Endothelial cell of umbilical vein (primary cell): ENCODE results near the gene C10orf53. TPM values are rescaled to one million over a fixed set of nuclear protein-coding genes. Genes with fewer than 3 reads are reported as not detected.

Experiments used
- BruUV-seq: library from RNA; stranded (reverse); fragments of 400-500 nt; replicated peaks from 2 replicates; lab custom pipeline; 2021; lab: Mats Ljungman, UMichigan
- CTCF ChIA-PET: fragments of 300-600, 350-600 bp; sonication (Branson Sonifier 250); formaldehyde crosslinking; loops from one replicate; lab custom pipeline; 2021; ENCODE audit warnings: antibody characterized with exemption, inconsistent platforms; lab: Charles Lee
- POLR2A ChIA-PET: fragments of 300-600, 350-600 bp; sonication (Branson Sonifier 250); formaldehyde crosslinking; loops from one replicate; lab custom pipeline; 2021; ENCODE audit warnings: antibody characterized with exemption, inconsistent platforms; lab: Charles Lee
- DNase-seq: peaks from one replicate; pipeline ENCODE4 v3.0.0-alpha.2; 2011; ENCODE audit warnings: low read depth, low spot score
- FAIRE-seq: peaks from 2 replicates; lab custom pipeline; 2011; peaks lifted over from hg19 to GRCh38; lab: Jason Lieb, UNC
- H2AFZ ChIP-seq: 2 replicates; pipeline ENCODE4 v1.6.0; 2012; ENCODE audit warnings: low read depth, low read length, control low read depth, inconsistent platforms
- H3K27ac ChIP-seq: 2 replicates; pipeline ENCODE4 v1.5.1; 2011; ENCODE audit warnings: low read depth, mild to moderate bottlenecking, control low read depth, low read length, moderate library complexity; ENCODE audit not compliant: insufficient read depth
- H3K27me3 ChIP-seq, 2 experiments: 2 replicates each; pipeline versions ENCODE4 v1.6.0 to v1.6.1; 2011; ENCODE audit warnings: low read length in 2 of 2, mixed read lengths in 1 of 2; ENCODE audit not compliant: control insufficient read depth in 2 of 2, insufficient read depth in 2 of 2
- H3K36me3 ChIP-seq, 2 experiments: 2 replicates in 1 of 2; 3 replicates in 1 of 2; pipeline ENCODE4 v1.5.1; 2011; ENCODE audit warnings: low read length in 2 of 2, mild to moderate bottlenecking in 1 of 2, moderate library complexity in 1 of 2; ENCODE audit not compliant: control insufficient read depth in 2 of 2, insufficient read depth in 2 of 2; ENCODE audit errors: extremely low read depth in 1 of 2
- H3K4me1 ChIP-seq: 3 replicates; pipeline ENCODE4 v1.5.1; 2011; ENCODE audit warnings: mild to moderate bottlenecking, low read length; ENCODE audit not compliant: control insufficient read depth, insufficient read depth; ENCODE audit errors: extremely low read depth
- H3K4me2 ChIP-seq: 2 replicates; pipeline ENCODE4 v1.6.1; 2011; ENCODE audit warnings: low read length, control low read depth, mixed read lengths; ENCODE audit not compliant: insufficient read depth
- H3K4me3 ChIP-seq, 3 experiments: fragments of 200-600 bp in 1 of 3; sonication (generic), shearing (Covaris generic) in 1 of 3; replicated peaks in 1 of 3; 2 replicates each; pipeline ENCODE4 v1.5.1; 2011 to 2016; ENCODE audit warnings: control low read depth in 3 of 3, low read length in 3 of 3, mild to moderate bottlenecking in 2 of 3, inconsistent platforms in 1 of 3, low read depth in 1 of 3, moderate library complexity in 1 of 3; ENCODE audit not compliant: insufficient read depth in 1 of 3
- H3K79me2 ChIP-seq: 2 replicates; pipeline ENCODE4 v1.6.0; 2012; ENCODE audit warnings: low read length, inconsistent platforms; ENCODE audit not compliant: control insufficient read depth, insufficient read depth
- H3K9ac ChIP-seq: replicated peaks from 2 replicates; pipeline ENCODE3; 2011; ENCODE audit warnings: low read length, control low read depth; ENCODE audit not compliant: insufficient read depth; ENCODE audit errors: extremely low read depth
- H3K9me1 ChIP-seq: replicated peaks from 3 replicates; pipeline ENCODE4 v1.6.0; 2011; ENCODE audit warnings: mild to moderate bottlenecking, low read length; ENCODE audit not compliant: control insufficient read depth, insufficient read depth; ENCODE audit errors: extremely low read depth
- H3K9me3 ChIP-seq: replicated peaks from 2 replicates; pipeline ENCODE4 v1.5.1; 2012; ENCODE audit warnings: low read length, inconsistent platforms; ENCODE audit not compliant: control insufficient read depth, insufficient read depth
- H4K20me1 ChIP-seq: replicated peaks from 2 replicates; pipeline ENCODE3; 2011; ENCODE audit warnings: mild to moderate bottlenecking, low read length; ENCODE audit not compliant: control insufficient read depth, insufficient read depth; ENCODE audit errors: extremely low read depth
- CTCF ChIP-seq, 2 donors: IDR thresholded peaks; 1 replicate in 1 of 2; 2 replicates in 1 of 2; pipeline ENCODE4 v1.5.1; 2011; ENCODE audit warnings: low read length in 2 of 2, mild to moderate bottlenecking in 2 of 2, moderate library complexity in 2 of 2, control low read depth in 1 of 2, inconsistent platforms in 1 of 2, low read depth in 1 of 2; ENCODE audit not compliant: insufficient read depth in 1 of 2; ENCODE audit errors: extremely low read depth in 1 of 2
- EZH2 ChIP-seq: IDR thresholded peaks from 2 replicates; pipeline ENCODE4 v1.6.1; 2012; ENCODE audit warnings: borderline replicate concordance, low read depth, mild to moderate bottlenecking, moderate library complexity, low read length, inconsistent platforms; ENCODE audit not compliant: severe bottlenecking
- FOS ChIP-seq: IDR thresholded peaks from 2 replicates; pipeline ENCODE4 v1.6.1; 2011; ENCODE audit warnings: mild to moderate bottlenecking, low read length, moderate library complexity, borderline replicate concordance; ENCODE audit not compliant: insufficient read depth
- GATA2 ChIP-seq: IDR thresholded peaks from 2 replicates; pipeline ENCODE4 v1.7.0; 2011; ENCODE audit warnings: low read depth, mild to moderate bottlenecking, moderate library complexity, mixed read lengths, low read length; ENCODE audit not compliant: insufficient read length, insufficient read depth
- JUN ChIP-seq: IDR thresholded peaks from 2 replicates; pipeline ENCODE4 v1.6.1; 2011; ENCODE audit warnings: borderline replicate concordance, low read depth; ENCODE audit not compliant: insufficient read length, insufficient read depth
- MAX ChIP-seq: IDR thresholded peaks from 2 replicates; pipeline ENCODE4 v1.6.1; 2011; ENCODE audit not compliant: insufficient read depth, insufficient read length
- MYC ChIP-seq: IDR thresholded peaks from one replicate; pipeline ENCODE4 v1.6.1; 2011; ENCODE audit warnings: mild to moderate bottlenecking, low read depth, low read length
- dilution Hi-C: fragments of 300-500 bp; cut with MboI; formaldehyde crosslinking; loops from one replicate; pipeline ENCODE4 v1.15.0; 2019; ENCODE audit warnings: low sequenced_read_pairs; ENCODE audit not compliant: extremely low pct_ligation_motif_present
- intact Hi-C: fragments of 100-400 bp; cut with micrococcal nuclease; formaldehyde crosslinking; loops from one replicate; pipeline ENCODE4 v1.10.0; 2022
- polyA plus RNA-seq, 4 experiments: library from polyadenylated mRNA; depleted of rRNA in 3 of 4; stranded (reverse) in 3 of 4; unstranded in 1 of 4; fragments of >200 nt; gene quantifications; 2 replicates each; pipeline versions ENCODE4 v1.2.1 to v1.2.3, GENCODE V29; 2011 to 2012; ENCODE audit warnings: missing spikeins in 1 of 4
- total RNA-seq: library from RNA; stranded (reverse); gene quantifications from 2 replicates; pipeline ENCODE4 v1.2.3, GENCODE V29; 2021

The C10orf53 gene
- total and polyA plus RNA-seq, 2 donors (not counting 3 experiments of a cell fraction or from before 2014, with no cell fraction given): not detected

GRCh38 chr10:49651039-49651835 is 28.2 kb upstream of the C10orf53 start:
- no TSS peak for BruUV-seq
- Histone ChIP-seq H2AFZ (no peak overlapping the region), H3K9me1 (no peaks in the 10 kb centered on the region), H4K20me1 (no peaks in the 10 kb centered on the region), H3K27me3 (peaks cover 0 to 2% of the 10 kb centered on the region in 2 experiments), H3K4me1 (no peaks in the 10 kb centered on the region), H3K4me3 (no peak overlapping the region), H3K9me3 (no peaks in the 10 kb centered on the region), H3K27ac (no peak overlapping the region), H3K36me3 (no peaks in the 10 kb centered on the region), H3K79me2 (no peaks in the 10 kb centered on the region), H3K9ac (no peak overlapping the region), H3K4me2 (no peak overlapping the region)
- dilution Hi-C loops (no loop called here), intact Hi-C loops (no loop called here)
- CTCF ChIA-PET: no interaction called here
- DNase-seq: no peak
- POLR2A ChIA-PET: no interaction called here
- TF ChIP-seq CTCF (IDR thresholded peaks at IDR 0.05; ENCODE audit: extremely low read depth in 1 of 2, insufficient read depth in 1 of 2, low read depth in 1 of 2, low read length in 2 of 2): no peak
- TF ChIP-seq EZH2: no peak
- no peak for TF ChIP-seq MYC
- no peak for TF ChIP-seq GATA2
- no peak for TF ChIP-seq FOS
- no peak for TF ChIP-seq MAX
- no peak for TF ChIP-seq JUN
- no peak for FAIRE-seq
